Measurements from ENCODE around the gene DCAKD. TPM values are rescaled to one million over a fixed set of nuclear protein-coding genes. Genes with fewer than 3 reads are reported as not detected.

DCAKD gene
- polyA plus RNA-seq, 3 donors from 2014 or later, result 8.3 to 22.9 (median 9.3) TPM

DNA sequence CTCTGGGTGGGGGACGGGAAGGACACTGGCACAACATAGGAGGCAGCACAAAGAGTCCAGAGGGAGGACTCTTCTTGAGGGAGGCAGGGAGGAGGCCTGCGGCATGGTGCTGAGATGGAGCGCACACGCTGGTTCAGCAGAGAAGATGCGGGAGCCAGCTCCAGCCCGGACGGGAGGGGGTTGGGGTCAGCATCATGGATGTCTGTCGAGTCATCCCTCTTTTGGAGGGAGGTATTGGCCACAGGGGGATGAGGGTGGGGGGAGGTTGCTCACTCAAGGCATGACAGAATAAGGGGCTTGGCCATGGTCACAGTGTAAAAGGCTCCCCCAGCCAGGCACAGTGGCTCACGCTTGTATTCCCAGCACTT lies 19.3 kb downstream of the DCAKD start:
- Mint-ChIP-seq H3K27ac (no peak overlapping the region), H3K4me3 (no peak overlapping the region), H3K36me3 (peaks cover 3 to 27% (median 3%) of the 10 kb centered on the region in 3 donors), H3K27me3 (ENCODE audit: low read depth in 3 of 3) (peaks cover 0 to 1% (median 0%) of the 10 kb centered on the region in 3 donors), H3K4me1 (peaks cover 0 to 3% of the 10 kb centered on the region in 2 donors), H3K9me3 (no peaks in the 10 kb centered on the region)
- no peak for DNase-seq

DNA sequence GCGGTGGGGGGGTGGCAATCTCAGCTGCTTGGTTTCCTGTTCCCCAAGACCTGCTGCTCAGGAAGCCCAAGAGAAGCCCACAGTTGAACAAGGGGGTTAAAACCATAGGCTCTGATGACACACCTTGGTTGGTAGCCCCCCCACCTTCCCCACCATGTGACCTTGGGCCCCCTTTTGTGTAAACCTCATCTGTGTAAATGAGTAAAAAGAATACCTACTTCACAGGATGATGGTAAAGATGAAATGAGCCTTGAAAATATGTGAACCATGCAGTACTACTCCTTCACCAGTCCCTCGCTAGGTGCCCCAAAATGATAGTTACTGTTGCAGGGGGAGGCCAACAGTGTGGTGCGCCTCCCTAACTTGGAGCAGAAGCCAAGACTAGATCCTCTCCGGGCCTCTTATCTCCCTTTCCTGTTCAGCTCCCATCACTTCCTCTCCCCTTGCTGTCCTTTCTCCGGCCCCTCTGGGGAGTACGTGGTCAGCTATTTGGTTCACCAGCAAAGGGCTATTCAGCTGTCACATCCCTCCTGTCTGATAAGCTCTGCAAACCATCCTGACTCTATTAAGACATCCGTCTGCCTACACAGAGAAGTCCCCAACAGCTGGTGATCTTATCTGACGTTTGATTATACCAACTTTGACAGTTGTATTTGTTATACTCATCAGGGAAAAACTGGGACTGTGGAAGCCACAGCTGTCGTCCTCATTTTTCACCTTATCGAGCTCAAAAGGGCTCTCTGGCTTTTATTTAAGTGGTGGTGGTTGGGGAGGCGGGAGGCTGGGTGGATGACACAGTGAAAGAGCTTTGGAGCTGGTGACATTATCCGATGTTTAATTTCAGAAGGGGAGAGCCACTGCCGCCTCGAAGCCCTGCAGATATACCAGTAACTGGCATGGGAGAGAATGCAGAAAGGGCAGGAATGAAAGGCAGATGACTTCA lies 19.9 kb downstream of the DCAKD start:
- no peak overlapping the region for H3K4me3 Mint-ChIP-seq
- H3K9me3 Mint-ChIP-seq, result no peaks in the 10 kb centered on the region
- peaks cover 3 to 27% (median 3%) of the 10 kb centered on the region in 3 donors for H3K36me3 Mint-ChIP-seq
- no peak for DNase-seq
- H3K4me1 Mint-ChIP-seq, result peaks cover 0 to 3% of the 10 kb centered on the region in 2 donors
- peaks cover 0 to 1% (median 0%) of the 10 kb centered on the region in 3 donors for H3K27me3 Mint-ChIP-seq (ENCODE audit: low read depth in 3 of 3)
- H3K27ac Mint-ChIP-seq, result peak overlapping the region in 1 of 6 donors; percentile 7

DNA sequence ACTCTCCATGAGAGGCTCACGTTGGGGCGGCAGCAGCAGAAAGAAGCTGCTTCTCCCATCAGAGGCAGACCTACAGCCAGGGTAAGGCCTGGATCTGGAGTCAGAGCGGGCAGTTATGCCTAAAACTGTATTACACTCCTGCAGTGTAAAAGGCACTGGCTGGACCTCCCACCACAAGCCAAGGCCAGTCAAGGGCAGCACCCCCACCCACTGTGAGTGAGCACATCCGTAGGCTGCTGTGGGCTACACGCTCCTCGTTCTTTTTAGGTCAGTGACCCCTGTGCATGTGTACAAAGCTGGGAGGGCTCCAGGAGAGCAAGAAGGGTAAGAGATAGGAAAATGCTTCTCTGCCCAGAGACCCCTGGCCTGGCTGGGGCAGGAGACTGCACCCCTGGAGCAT lies 20.7 kb downstream of the DCAKD start:
- Mint-ChIP-seq H3K4me3 (no peak overlapping the region), H3K36me3 (peaks cover 3 to 27% (median 3%) of the 10 kb centered on the region in 3 donors), H3K27ac (no peak overlapping the region), H3K27me3 (ENCODE audit: low read depth in 3 of 3) (peaks cover 0 to 1% (median 0%) of the 10 kb centered on the region in 3 donors), H3K4me1 (peaks cover 0 to 3% of the 10 kb centered on the region in 2 donors), H3K9me3 (no peaks in the 10 kb centered on the region)
- no peak for DNase-seq

DNA sequence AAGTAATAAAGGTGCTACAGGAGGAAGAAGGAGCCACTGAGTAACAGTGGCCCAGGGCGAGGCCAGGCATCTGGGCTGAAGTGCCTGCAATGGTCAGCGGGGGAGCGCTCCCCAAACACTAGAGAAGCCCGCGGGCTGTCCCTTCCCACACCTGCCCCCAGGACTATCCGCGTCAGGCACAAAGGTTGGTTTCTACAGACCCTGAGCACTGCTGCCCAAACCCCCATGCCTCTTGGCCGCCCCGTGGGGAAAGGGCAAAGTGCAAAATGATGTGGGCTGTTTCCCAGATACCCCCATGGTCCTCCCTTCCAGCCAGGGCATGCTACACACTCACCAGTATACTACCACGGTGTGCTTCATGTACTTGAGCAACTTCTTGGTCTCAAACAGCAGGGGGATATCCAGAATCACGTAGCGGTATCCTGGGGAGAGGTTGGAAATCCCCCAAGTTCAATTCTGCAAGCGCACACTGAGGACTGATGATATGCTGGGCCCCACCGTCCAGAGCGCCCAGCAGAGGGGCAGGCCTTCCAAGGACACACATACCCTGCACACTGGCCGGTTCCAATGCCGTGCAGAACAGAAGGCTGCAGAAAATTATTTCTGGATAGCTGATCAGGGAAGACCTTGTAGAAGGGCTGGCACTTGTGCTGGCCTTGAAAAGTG lies 21.5 kb downstream of the DCAKD start:
- peaks cover 0 to 3% of the 10 kb centered on the region in 2 donors for H3K4me1 Mint-ChIP-seq
- H3K27ac Mint-ChIP-seq, result no peak overlapping the region
- DNase-seq, result no peak
- no peaks in the 10 kb centered on the region for H3K9me3 Mint-ChIP-seq
- peaks cover 3 to 27% (median 3%) of the 10 kb centered on the region in 3 donors for H3K36me3 Mint-ChIP-seq
- H3K4me3 Mint-ChIP-seq, result no peak overlapping the region
- H3K27me3 Mint-ChIP-seq (ENCODE audit: low read depth in 3 of 3), result peaks cover 0 to 1% (median 0%) of the 10 kb centered on the region in 3 donors

DNA sequence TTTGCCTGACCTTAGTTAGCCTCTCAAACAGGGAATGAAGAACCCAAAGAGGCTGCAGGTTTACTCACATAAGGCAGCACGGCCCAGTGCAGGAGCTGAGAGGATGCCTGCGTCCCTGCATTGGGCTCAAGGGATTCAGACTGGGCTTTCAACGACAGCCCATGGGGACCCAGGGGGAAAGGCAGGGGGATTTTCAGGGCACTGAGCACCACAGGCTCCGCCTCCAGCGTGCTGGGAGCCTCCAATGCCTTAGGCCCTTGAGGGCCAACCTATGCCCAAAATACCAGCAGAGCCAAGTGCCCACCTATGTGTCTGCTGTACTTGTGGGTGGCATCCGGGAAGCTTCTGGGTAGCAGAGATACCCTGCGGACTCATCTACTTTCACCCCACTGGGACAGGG lies 22.3 kb downstream of the DCAKD start:
- Mint-ChIP-seq H3K27me3 (ENCODE audit: low read depth in 3 of 3) (peaks cover 0 to 1% (median 0%) of the 10 kb centered on the region in 3 donors), H3K4me3 (no peak overlapping the region), H3K27ac (no peak overlapping the region), H3K9me3 (no peaks in the 10 kb centered on the region), H3K4me1 (no peaks in the 10 kb centered on the region), H3K36me3 (peaks cover under 1 to 25% (median 3%) of the 10 kb centered on the region in 3 donors)
- DNase-seq, result no peak

DNA sequence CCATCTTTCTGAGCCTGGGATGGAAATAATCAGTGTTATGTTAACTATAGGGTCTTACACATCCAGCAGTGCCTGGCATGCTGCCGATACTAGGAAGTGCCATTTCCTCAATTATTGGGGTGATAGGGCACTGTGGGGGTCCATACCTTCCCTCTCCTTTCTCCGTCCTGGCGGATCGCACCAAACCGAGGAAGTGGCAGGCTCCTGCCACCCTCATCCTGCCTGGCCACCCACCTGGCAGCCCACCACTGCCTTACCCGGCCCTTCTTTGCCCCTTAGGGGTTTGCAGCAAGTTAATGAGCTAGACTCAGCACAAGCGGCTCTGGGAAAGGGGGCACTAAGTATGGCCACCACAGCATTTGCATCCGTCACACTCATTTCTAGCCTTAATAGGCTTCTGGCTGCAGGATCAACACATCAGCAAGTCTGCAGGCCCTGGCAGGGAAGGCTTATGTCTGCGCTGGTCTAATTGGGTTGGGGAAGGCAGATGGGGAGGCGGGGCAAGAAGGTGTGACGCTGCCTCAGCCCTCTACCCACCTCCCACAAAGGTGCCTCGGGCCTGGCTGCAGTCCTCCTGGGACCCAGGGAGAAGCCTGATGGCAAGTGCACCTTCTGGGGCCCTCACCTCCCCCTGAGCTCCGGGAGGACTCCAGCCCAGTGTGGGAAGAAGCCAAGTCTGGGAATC lies 28.6 kb downstream of the DCAKD start:
- Mint-ChIP-seq H3K27me3 (ENCODE audit: low read depth in 3 of 3) (peaks cover 9 to 13% (median 12%) of the 10 kb centered on the region in 3 donors), H3K4me3 (peak overlapping the region in 2 of 5 donors; percentile 21 to 53), H3K27ac (no peak overlapping the region), H3K4me1 (peaks cover 22 to 24% of the 10 kb centered on the region in 2 donors), H3K9me3 (no peaks in the 10 kb centered on the region), H3K36me3 (peaks cover 0 to 5% (median 0%) of the 10 kb centered on the region in 3 donors)
- no peak for DNase-seq

DNA sequence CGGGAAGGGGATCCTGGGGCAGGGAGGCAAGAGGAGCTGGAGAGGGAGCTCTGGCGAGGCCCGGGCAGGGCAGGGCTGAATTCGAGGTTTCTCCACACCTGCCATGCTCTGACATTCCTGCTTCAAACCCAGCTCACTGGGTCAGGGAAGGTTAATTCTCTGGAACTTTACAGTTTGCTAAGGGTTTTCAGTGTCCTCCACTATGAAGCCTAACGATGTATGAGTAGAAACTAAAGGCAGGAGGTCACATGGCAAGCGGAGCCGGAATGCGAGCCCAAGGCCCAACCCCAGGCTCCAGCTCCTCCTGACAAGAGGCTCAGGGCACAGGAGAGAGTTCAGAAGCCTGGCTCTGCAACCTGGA lies 29.2 kb downstream of the DCAKD start:
- Mint-ChIP-seq H3K9me3 (no peaks in the 10 kb centered on the region), H3K36me3 (peaks cover 0 to 5% (median 0%) of the 10 kb centered on the region in 3 donors), H3K27ac (no peak overlapping the region), H3K27me3 (ENCODE audit: low read depth in 3 of 3) (peaks cover 9 to 13% (median 12%) of the 10 kb centered on the region in 3 donors), H3K4me1 (peaks cover 22 to 24% of the 10 kb centered on the region in 2 donors), H3K4me3 (peak overlapping the region in 1 of 5 donors; percentile 3)
- DNase-seq, result no peak

DNA sequence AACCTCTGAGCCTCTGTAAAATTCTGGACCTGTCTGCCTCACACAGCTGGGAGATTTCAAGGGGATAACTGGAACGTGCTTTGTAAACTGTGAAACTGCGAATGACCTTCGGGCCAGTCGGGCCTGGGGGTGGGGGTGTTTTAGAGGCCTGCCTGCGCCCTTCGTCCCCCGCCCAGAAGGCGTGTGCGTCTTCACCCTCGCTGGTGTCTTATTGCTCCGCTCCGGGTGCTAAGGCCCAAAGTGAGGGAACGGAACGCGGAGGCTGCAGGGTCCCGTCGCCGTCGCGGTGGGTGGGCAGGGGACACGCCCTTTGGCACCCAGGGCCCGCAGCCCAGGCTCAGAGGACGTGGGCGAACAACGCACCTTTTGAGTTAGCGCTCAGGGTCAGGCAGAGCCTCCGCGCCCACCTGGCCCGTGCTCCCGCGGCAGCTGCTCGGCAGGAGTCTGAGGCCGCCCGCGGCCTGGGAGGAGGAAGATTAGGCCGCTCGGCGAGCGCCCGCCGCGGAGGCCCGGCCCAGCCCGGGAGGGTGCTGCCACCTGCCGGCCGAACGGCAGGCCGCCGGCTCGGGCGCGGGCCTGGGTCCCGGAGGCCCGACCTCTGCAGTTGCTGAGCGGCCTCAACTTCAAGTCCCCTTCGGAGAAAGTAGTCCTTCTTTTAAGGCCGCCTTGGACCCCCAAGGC lies 29.7 kb downstream of the DCAKD start:
- peak overlapping the region in 1 of 6 donors; percentile 31 for H3K27ac Mint-ChIP-seq
- peaks cover 9 to 15% (median 12%) of the 10 kb centered on the region in 3 donors for H3K27me3 Mint-ChIP-seq (ENCODE audit: low read depth in 3 of 3)
- peak overlapping the region; percentile 51 to 78 (median 73) for H3K4me3 Mint-ChIP-seq
- H3K9me3 Mint-ChIP-seq, result no peaks in the 10 kb centered on the region
- H3K36me3 Mint-ChIP-seq, result peaks cover 0 to 5% (median 0%) of the 10 kb centered on the region in 3 donors
- DNase-seq, result peak; percentile 58 to 64 (median 59)
- H3K4me1 Mint-ChIP-seq, result peaks cover 22 to 24% of the 10 kb centered on the region in 2 donors

DNA sequence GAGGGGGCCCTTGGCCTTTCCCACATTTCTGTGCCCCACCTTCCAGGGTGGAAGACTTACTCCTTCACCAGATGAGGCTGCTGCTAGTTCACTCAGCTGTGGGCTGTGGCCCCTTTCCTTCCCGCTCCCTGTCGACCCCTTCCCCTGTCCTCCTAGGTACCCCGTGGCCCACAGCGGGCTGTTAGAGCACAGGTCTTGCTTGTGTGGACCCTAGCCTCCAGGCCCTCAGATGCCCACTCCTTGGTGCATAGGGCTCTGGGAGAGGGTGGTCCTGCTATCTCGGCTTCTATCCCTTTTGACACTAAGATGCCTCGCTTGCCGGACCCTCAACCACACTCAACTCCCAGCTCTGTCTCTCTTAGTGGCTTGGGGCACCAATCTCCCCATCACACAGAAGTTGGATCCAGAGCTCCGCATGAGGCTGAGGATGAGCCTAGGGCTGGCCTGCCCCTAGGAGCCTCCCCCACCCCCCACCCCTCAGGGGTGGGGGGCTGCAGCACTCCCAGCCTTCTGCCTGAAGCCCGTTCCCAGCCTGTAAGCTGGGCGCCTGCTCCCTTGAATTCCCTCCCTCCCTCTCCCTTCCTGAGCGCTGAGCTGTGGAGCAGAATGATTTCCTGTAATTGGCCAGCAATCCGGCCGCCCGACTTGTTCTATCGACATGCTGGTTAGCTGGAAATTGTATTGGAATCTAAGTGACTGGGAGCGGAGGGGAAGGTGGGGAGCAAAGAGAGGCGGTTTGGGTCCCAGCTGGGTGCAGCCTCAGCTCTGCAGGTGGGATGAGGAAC lies 30.9 kb downstream of the DCAKD start:
- Mint-ChIP-seq H3K27ac (peak overlapping the region in 1 of 6 donors; percentile 31), H3K4me3 (peak overlapping the region in 4 of 5 donors; percentile 18 to 81 (median 76)), H3K36me3 (peaks cover 0 to 5% (median 0%) of the 10 kb centered on the region in 3 donors), H3K4me1 (peaks cover 22 to 24% of the 10 kb centered on the region in 2 donors), H3K9me3 (no peaks in the 10 kb centered on the region), H3K27me3 (ENCODE audit: low read depth in 3 of 3) (peaks cover 11 to 16% (median 16%) of the 10 kb centered on the region in 3 donors)
- no peak for DNase-seq

DNA sequence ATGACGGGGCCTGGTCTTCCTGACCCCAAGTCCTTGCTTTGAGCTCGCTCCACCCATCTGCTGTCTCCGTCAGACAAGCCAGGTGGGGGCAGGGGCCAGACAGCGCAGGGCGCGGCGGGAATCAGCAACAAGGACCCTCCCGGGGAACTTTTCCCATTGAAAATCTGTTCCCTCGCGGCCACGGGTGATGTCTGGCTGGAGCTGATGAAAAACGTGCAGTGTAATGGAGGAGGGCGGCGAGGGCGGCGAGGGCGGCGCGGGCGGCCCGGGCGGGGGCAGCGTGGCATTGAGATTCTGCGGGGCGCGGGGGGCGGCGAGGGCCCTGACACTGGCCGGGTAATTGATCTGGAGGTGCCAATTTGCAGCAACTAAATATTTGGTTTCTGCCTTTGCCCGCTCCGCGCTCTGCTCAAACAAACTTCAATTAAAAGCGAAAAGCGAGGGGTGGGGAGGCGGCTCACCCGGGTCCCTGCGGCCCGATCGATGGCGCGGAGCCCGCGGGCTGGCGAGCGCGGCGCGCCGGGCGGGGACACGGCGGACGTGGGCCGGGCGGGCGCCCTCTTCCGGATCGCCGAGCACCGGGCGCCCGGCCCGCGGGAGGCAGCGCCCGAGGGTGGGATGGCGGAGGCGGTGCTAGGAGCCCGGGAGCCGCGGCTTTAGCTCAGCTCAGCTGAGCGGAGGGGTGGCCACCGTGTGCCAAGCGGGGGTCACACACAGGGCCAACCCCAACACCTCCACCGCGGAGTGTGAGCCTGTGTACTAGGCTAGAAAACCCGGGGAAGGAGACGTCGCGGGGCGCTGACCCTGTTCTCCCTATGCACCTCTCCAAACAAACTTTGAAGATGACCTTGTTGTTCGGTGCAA lies 32.4 kb downstream of the DCAKD start:
- Mint-ChIP-seq H3K36me3 (peaks cover 0 to 3% (median 0%) of the 10 kb centered on the region in 3 donors), H3K4me3 (peak overlapping the region; percentile 82 to 91 (median 88)), H3K27me3 (ENCODE audit: low read depth in 3 of 3) (peaks cover 11 to 20% (median 16%) of the 10 kb centered on the region in 3 donors), H3K9me3 (no peaks in the 10 kb centered on the region), H3K4me1 (peaks cover 22 to 24% of the 10 kb centered on the region in 2 donors), H3K27ac (peak overlapping the region in 2 of 6 donors; percentile 57 to 84)
- DNase-seq, result peak; percentile 21 to 49 (median 36)

DNA sequence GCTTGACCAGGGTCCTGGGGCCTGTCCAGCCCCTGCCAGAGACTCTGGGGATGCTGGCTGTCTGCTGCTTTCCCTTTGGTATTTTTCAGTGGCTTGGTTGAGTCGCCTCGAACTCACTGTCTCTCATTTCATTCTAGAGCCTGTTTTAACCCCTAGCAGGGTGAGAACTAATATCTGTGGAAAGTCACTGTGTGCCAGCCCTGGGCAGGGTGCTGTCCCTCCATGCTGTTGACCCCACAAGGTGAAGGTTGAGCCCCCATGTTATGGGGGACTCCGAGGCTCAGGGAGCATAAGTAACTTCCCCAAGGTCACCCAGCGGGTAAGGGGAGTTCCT lies 33.0 kb downstream of the DCAKD start:
- no peaks in the 10 kb centered on the region for H3K36me3 Mint-ChIP-seq
- H3K27ac Mint-ChIP-seq, result peak overlapping the region in 2 of 6 donors; percentile 57 to 84
- no peaks in the 10 kb centered on the region for H3K9me3 Mint-ChIP-seq
- no peak for DNase-seq
- peak overlapping the region; percentile 82 to 91 (median 88) for H3K4me3 Mint-ChIP-seq
- H3K27me3 Mint-ChIP-seq (ENCODE audit: low read depth in 3 of 3), result peaks cover 11 to 20% (median 16%) of the 10 kb centered on the region in 3 donors
- H3K4me1 Mint-ChIP-seq, result peaks cover 22 to 24% of the 10 kb centered on the region in 2 donors

DNA sequence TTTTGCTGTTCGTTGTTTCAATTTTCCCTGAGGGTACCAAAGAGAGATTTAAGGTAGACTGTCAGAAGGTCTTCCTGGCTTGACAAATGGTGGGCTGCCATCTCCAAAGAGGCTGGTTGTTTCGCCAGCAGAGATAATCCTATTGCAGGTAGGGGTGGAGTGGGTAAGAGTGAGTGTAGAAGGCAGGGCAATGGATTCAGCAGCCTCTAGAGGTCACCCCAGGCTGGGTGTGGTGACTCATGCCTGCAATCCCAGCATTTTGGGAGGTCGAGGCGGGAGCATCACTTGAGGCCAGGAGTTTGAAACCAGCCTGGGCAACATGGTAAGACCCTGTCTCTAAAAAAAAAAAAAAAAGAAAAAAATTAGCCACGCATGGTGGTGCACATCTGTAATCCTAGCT lies 34.6 kb downstream of the DCAKD start:
- Mint-ChIP-seq H3K36me3 (no peaks in the 10 kb centered on the region), H3K27me3 (ENCODE audit: low read depth in 3 of 3) (peaks cover 11 to 20% (median 16%) of the 10 kb centered on the region in 3 donors), H3K9me3 (no peaks in the 10 kb centered on the region), H3K4me1 (peaks cover 22 to 24% of the 10 kb centered on the region in 2 donors), H3K27ac (no peak overlapping the region), H3K4me3 (peak overlapping the region in 1 of 5 donors; percentile 25)
- DNase-seq, result no peak
